Smooth muscle cell (in vitro differentiated cells): ENCODE data around the gene PFKFB4. TPM values are rescaled to one million over a fixed set of nuclear protein-coding genes. Genes with fewer than 3 reads are reported as not detected.

Experiments used
- DNase-seq: peaks from one replicate; lab custom pipeline; 2025; ENCODE audit not compliant: unreplicated experiment; lab: John Stamatoyannopoulos, UW
- H2AFZ ChIP-seq: fragments of 200-600 bp; sonication (generic); 2 replicates; pipeline ENCODE4 v1.6.0; 2016; ENCODE audit warnings: antibody characterized with exemption, low read depth, mild to moderate bottlenecking
- H3F3A ChIP-seq: fragments of 200-600 bp; sonication (generic); 2 replicates; pipeline ENCODE4 v1.6.0; 2017; ENCODE audit warnings: antibody characterized with exemption, low read depth
- H3K27ac ChIP-seq: fragments of 200-600 bp; sonication (generic); 2 replicates; pipeline ENCODE4 v1.5.1; 2016; ENCODE audit warnings: low read depth, mild to moderate bottlenecking
- H3K27me3 ChIP-seq: fragments of 200-600 bp; sonication (generic); 2 replicates; pipeline ENCODE4 v1.6.1; 2016; ENCODE audit warnings: low read depth, mild to moderate bottlenecking
- H3K36me3 ChIP-seq: fragments of 200-600 bp; sonication (generic); 2 replicates; pipeline ENCODE4 v1.5.1; 2016; ENCODE audit warnings: low read depth
- H3K4me1 ChIP-seq: fragments of 200-600 bp; sonication (generic); 2 replicates; pipeline ENCODE4 v1.5.1; 2016; ENCODE audit warnings: low read depth
- H3K4me2 ChIP-seq: fragments of 200-600 bp; sonication (generic); 2 replicates; pipeline ENCODE4 v1.6.0; 2016; ENCODE audit warnings: mild to moderate bottlenecking
- H3K4me3 ChIP-seq: fragments of 200-600 bp; sonication (generic); 2 replicates; pipeline ENCODE4 v1.5.1; 2016; ENCODE audit warnings: mild to moderate bottlenecking
- H3K79me2 ChIP-seq: fragments of 200-600 bp; sonication (generic); 2 replicates; pipeline ENCODE4 v1.6.0; 2016; ENCODE audit warnings: low read depth, mild to moderate bottlenecking
- H3K9ac ChIP-seq: fragments of 200-600 bp; sonication (generic); 2 replicates; pipeline ENCODE4 v1.6.0; 2016; ENCODE audit warnings: low read depth
- H3K9me3 ChIP-seq: fragments of 200-600 bp; sonication (generic); replicated peaks from 2 replicates; pipeline ENCODE4 v1.5.1; 2016; ENCODE audit warnings: low read depth
- H4K20me1 ChIP-seq: fragments of 200-600 bp; sonication (generic); 2 replicates; pipeline ENCODE4 v1.6.0; 2016; ENCODE audit warnings: low read depth
- CTCF ChIP-seq: fragments of 200-600 bp; sonication (generic); IDR thresholded peaks from 2 replicates; pipeline ENCODE4 v1.5.1; 2017; ENCODE audit warnings: borderline replicate concordance, mild to moderate bottlenecking, antibody characterized with exemption; ENCODE audit not compliant: insufficient read depth, poor library complexity, severe bottlenecking
- WGBS: methylation state at CpG from one replicate; pipeline ENCODE4 v1.1.7; 2016; ENCODE audit warnings: low lambda C conversion rate; 5-methylcytosine and 5-hydroxymethylcytosine counted together
- polyA plus RNA-seq: library from polyadenylated mRNA; unstranded; fragments of >200 nt; fragmentation: Nextera tagmentation; extraction: Ambion mirVana; gene quantifications from 2 replicates; pipeline ENCODE4 v1.2.1, GENCODE V29; 2016
- total RNA-seq: library from RNA; depleted of rRNA; stranded (reverse); fragments of >200 nt; gene quantifications from 2 replicates; pipeline ENCODE4 v1.2.3, GENCODE V29; 2014

PFKFB4 gene
- total and polyA plus RNA-seq, 2 experiments from 2014 or later = 37.4 to 48.8 TPM

- no peaks in the 10 kb centered on the region for H3K36me3 ChIP-seq
- H3K4me1 ChIP-seq = peaks cover 5% of the 10 kb centered on the region
- 94% methylated on average over 6 of the region's 6 CpGs for WGBS
- no peaks in the 10 kb centered on the region for H4K20me1 ChIP-seq
- no peak for DNase-seq
- H3K4me2 ChIP-seq = no peak overlapping the region
- H2AFZ ChIP-seq = no peak overlapping the region
- H3K79me2 ChIP-seq = no peaks in the 10 kb centered on the region
- no peaks in the 10 kb centered on the region for H3K27me3 ChIP-seq
- H3K9me3 ChIP-seq = no peaks in the 10 kb centered on the region
- H3F3A ChIP-seq = peaks cover 12% of the 10 kb centered on the region
- H3K27ac ChIP-seq = no peak overlapping the region
- no peak overlapping the region for H3K4me3 ChIP-seq
- H3K9ac ChIP-seq = no peak overlapping the region
- no peak for TF ChIP-seq CTCF
Measured at GRCh38 chr3:48505968-48506504, 50.6 kb downstream of the PFKFB4 start.

- Histone ChIP-seq H3K9me3 (no peaks in the 10 kb centered on the region), H3K27me3 (no peaks in the 10 kb centered on the region), H3K27ac (no peak overlapping the region), H3K4me3 (no peak overlapping the region), H3K4me1 (peaks cover 5% of the 10 kb centered on the region), H3K79me2 (no peaks in the 10 kb centered on the region), H3K9ac (no peak overlapping the region), H4K20me1 (no peaks in the 10 kb centered on the region), H3K36me3 (no peaks in the 10 kb centered on the region), H3K4me2 (no peak overlapping the region), H3F3A (peaks cover 10% of the 10 kb centered on the region), H2AFZ (no peak overlapping the region)
- no peak for TF ChIP-seq CTCF
- DNase-seq = no peak
- 91% methylated on average over 2 of the region's 2 CpGs for WGBS
Measured at GRCh38 chr3:48505146-48505545, 51.5 kb downstream of the PFKFB4 start.

- Histone ChIP-seq H4K20me1 (no peaks in the 10 kb centered on the region), H3K4me2 (peak within 1 kb of the TSS; percentile 96), H3K79me2 (no peaks in the 10 kb centered on the region), H3K4me3 (peak within 1 kb of the TSS; percentile 70), H3K9ac (peak within 1 kb of the TSS; percentile 57), H3K27me3 (no peaks in the 10 kb centered on the region), H2AFZ (peak within 1 kb of the TSS; percentile 69), H3K36me3 (no peaks in the 10 kb centered on the region), H3K27ac (peak within 1 kb of the TSS; percentile 45), H3K9me3 (no peaks in the 10 kb centered on the region), H3K4me1 (peaks cover 5% of the 10 kb centered on the region), H3F3A (peaks cover 7% of the 10 kb centered on the region)
- TF ChIP-seq CTCF = no peak
- DNase-seq = peak; percentile 22
- WGBS = 10% methylated on average over 44 of the region's 66 CpGs
Measured at GRCh38 chr3:48504051-48504946, 52.3 kb downstream of the PFKFB4 start, which contains the start of gene SHISA5. SHISA5 (minus strand) TSS chr3:48504174; CDS start chr3:48504094, 80 bp downstream.
